GM12875 (cell line): ENCODE results near the gene KCNMB4.

Source experiments
- H3K4me3 ChIP-seq: one replicate; pipeline ENCODE4 v1.5.1; 2011; ENCODE audit warnings: low read depth, low read length, control low read depth
- CTCF ChIP-seq: IDR thresholded peaks from 2 replicates; pipeline ENCODE4 v1.5.1; 2011; ENCODE audit warnings: low read depth, mild to moderate bottlenecking, control low read depth, inconsistent platforms, low read length, moderate library complexity, borderline replicate concordance; ENCODE audit not compliant: insufficient read depth

Gene KCNMB4

GRCh38 chr12:70408004-70408790, 42.1 kb downstream of the KCNMB4 start:
- H3K4me3 ChIP-seq: no peak overlapping the region
- no peak for TF ChIP-seq CTCF

DNA sequence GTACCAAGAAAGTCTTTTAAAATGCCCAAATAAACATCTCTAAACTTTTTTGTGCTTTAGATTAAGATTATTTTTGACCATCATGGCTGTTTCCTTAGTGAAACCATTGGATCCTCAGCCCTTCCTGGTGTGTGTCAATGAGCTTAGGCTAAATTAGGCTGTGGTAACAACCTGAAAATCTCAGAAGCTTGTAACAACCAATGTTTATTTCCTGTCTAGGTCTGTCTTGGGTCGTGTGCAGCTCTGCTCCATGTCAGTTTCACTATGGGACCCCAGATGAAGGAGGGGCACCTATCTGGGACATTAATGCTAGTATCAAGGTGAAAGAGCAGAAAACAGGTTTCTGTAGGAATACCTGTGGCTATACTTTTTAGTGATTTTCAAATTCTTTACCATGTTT, 49.9 kb downstream of the KCNMB4 start:
- TF ChIP-seq CTCF: no peak
- H3K4me3 ChIP-seq: no peak overlapping the region

GRCh38 chr12:70417121-70417520, 51.0 kb downstream of the KCNMB4 start:
- no peak for TF ChIP-seq CTCF
- H3K4me3 ChIP-seq: no peak overlapping the region

DNA sequence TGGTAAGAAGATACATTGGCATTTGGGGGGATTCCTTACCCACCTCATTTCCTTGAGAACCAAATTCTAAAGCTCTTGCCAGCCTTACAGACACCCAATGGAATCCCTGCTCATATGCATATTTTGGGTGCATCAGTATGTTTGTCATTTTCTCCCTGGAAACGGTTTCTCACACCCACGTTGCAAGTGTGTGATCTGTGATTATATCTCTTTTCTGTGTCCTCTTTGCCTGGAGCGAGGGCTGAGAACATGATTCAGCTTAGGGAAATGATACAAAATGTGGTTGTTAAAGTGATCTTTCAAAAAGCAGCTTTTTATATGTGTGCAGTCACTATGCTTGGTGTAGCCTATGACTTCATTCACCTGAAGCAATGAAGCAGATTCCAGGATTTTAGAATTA, 52.0 kb downstream of the KCNMB4 start:
- no peak for TF ChIP-seq CTCF
- H3K4me3 ChIP-seq: no peak overlapping the region

DNA sequence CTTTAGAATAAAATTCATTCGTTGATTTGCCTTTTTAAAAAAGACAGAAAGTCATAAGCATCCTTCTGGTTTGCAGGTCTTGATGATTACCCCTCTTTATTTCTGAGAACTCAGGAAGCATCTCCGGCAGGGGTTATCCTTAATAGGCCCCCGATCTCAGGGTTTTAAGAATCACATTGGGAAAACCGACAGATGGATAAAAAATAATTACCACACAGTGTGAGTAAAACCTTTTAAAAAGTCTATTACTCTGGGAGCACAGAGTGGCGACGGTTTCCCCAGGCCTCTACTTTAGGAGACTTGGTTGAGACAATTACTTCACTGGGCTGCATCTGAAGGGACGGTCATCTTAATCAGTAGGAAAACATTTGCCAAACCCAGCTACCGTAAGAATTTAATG, 56.5 kb downstream of the KCNMB4 start:
- no peak for TF ChIP-seq CTCF
- no peak overlapping the region for H3K4me3 ChIP-seq

DNA sequence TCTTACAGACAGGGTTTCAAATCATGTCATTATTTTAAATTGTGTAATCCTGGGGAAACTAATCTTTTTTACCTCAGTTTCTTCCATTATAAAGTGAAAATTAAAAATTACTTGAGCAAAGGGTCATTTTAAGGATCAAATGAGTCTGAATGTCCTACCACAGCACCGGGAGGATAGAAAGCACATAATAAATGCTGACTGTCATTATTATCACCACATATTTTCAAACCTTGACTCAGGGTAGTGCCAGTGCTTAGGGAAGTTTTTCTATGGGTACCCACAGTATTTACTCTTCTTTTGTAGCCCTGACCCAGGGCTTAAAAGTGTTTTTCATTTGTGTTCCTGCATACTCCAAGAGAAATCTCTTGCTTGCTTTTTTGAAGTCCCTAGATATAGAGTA, 60.5 kb downstream of the KCNMB4 start:
- H3K4me3 ChIP-seq: no peak overlapping the region
- TF ChIP-seq CTCF: no peak

DNA sequence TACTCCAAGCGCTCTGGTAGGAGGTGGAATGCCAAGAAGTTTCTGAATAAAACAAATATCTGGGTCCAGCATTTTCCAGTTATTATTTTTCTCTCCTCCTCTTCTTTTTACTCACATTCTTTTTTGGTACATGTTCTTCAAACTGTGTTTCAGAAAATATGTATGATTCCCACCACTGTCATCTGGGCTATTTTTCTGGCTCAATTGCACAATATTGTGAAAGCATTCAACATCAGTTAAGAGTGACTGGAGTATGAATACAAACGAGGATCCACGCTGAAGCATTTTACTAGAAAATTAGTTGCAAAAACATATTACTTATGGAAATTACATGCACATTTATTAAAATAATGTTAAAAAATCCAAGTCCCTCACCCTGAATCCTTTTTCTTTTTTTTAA, 61.5 kb downstream of the KCNMB4 start:
- no peak for TF ChIP-seq CTCF

More for the DNA sequence above, 61.5 kb downstream of the KCNMB4 start:
- no peak overlapping the region for H3K4me3 ChIP-seq
